NCI-H187 (cell line): ENCODE data around the gene FAM120A.
"Not testable (repeated sequence)": the region's sequence is repeated elsewhere in the genome, so short reads cannot be mapped to it uniquely, and the experiment has no call there.

Experiments
- DNase-seq, 2 experiments: peaks; one replicate each; lab custom pipeline; 2025; lab: John Stamatoyannopoulos, UW

Gene FAM120A

GRCh38 chr9:93450945-93451815, at the start of gene FAM120A:
FAM120A (plus strand) TSS chr9:93451685; CDS start chr9:93451916, 231 bp downstream.
- peak; percentile 51 to 56 for DNase-seq

GRCh38 chr9:93406371-93406770, 45.1 kb upstream of the FAM120A start:
- DNase-seq: no peak

GRCh38 chr9:93413530-93413929, 38.0 kb upstream of the FAM120A start:
- DNase-seq: no peak

- no peak for DNase-seq
Measured at GRCh38 chr9:93415176-93415690, 36.3 kb upstream of the FAM120A start.

- DNase-seq: no peak
Measured at GRCh38 chr9:93416530-93417235, 34.8 kb upstream of the FAM120A start.

GRCh38 chr9:93417538-93417937, 33.9 kb upstream of the FAM120A start:
- no peak for DNase-seq

- DNase-seq: no peak
Measured at GRCh38 chr9:93419023-93419422, 32.5 kb upstream of the FAM120A start.

- no peak for DNase-seq
Measured at GRCh38 chr9:93422977-93423616, 28.4 kb upstream of the FAM120A start.

GRCh38 chr9:93427655-93428379, 23.7 kb upstream of the FAM120A start:
- DNase-seq: no peak

- no peak for DNase-seq
Measured at GRCh38 chr9:93431539-93432105, 19.9 kb upstream of the FAM120A start.

GRCh38 chr9:93432964-93433363, 18.5 kb upstream of the FAM120A start:
- DNase-seq: no peak

GRCh38 chr9:93434056-93434455, 17.4 kb upstream of the FAM120A start:
- DNase-seq: no peak

GRCh38 chr9:93435386-93435785, 16.1 kb upstream of the FAM120A start:
- no peak for DNase-seq

- DNase-seq: no peak
Measured at GRCh38 chr9:93436218-93436617, 15.3 kb upstream of the FAM120A start.

GRCh38 chr9:93436655-93437407, 14.7 kb upstream of the FAM120A start:
- DNase-seq: no peak

- no peak for DNase-seq
Measured at GRCh38 chr9:93437996-93438395, 13.5 kb upstream of the FAM120A start.

GRCh38 chr9:93439301-93439700, 12.2 kb upstream of the FAM120A start:
- not testable (repeated sequence) for DNase-seq

- DNase-seq: no peak
Measured at GRCh38 chr9:93440896-93441580, 10.4 kb upstream of the FAM120A start.

- no peak for DNase-seq
Measured at GRCh38 chr9:93446073-93446472, 5.4 kb upstream of the FAM120A start.

- no peak for DNase-seq
Measured at GRCh38 chr9:93447655-93448054, 3.8 kb upstream of the FAM120A start.
